Effector CD4-positive, alpha-beta T cell (primary cell): ENCODE measurements around the gene CCDC157.
A peak's percentile ranks its signal among the peaks of the same experiment; 100 is the strongest.
"Not testable (repeated sequence)": the region's sequence is repeated elsewhere in the genome, so short reads cannot be mapped to it uniquely, and the experiment has no call there.

ENCODE experiments used
- DNase-seq: peaks from one replicate; pipeline ENCODE4 v3.0.0-alpha.2; 2020

CCDC157 gene

GRCh38 chr22:30326255-30326705 is 30.5 kb upstream of the CCDC157 start:
- DNase-seq, result no peak

- peak; percentile 93 for DNase-seq
Observed at GRCh38 chr22:30326706-30327362, 30.0 kb upstream of the CCDC157 start, which contains the start of gene TBC1D10A. TSS of gene TBC1D10A (minus strand) at chr22:30326941. CDS start at chr22:30326881, 60 bp downstream.

- DNase-seq, result no peak
Observed at GRCh38 chr22:30327864-30328345, 28.9 kb upstream of the CCDC157 start.

- DNase-seq, result no peak
Observed at GRCh38 chr22:30328466-30329049, 28.2 kb upstream of the CCDC157 start.

- no peak for DNase-seq
Observed at GRCh38 chr22:30332551-30332950, 24.3 kb upstream of the CCDC157 start.

GRCh38 chr22:30332994-30333706 is 23.7 kb upstream of the CCDC157 start:
- DNase-seq, result no peak

GRCh38 chr22:30333707-30334087 is 23.1 kb upstream of the CCDC157 start:
- DNase-seq, result no peak

GRCh38 chr22:30334646-30335045 is 22.2 kb upstream of the CCDC157 start:
- DNase-seq, result no peak

GRCh38 chr22:30335236-30335635 is 21.6 kb upstream of the CCDC157 start:
- no peak for DNase-seq

- DNase-seq, result no peak
Observed at GRCh38 chr22:30336752-30337460, 19.9 kb upstream of the CCDC157 start.

- DNase-seq, result no peak
Observed at GRCh38 chr22:30337461-30337778, 19.4 kb upstream of the CCDC157 start.

- DNase-seq, result not testable (repeated sequence)
Observed at GRCh38 chr22:30338341-30338740, 18.5 kb upstream of the CCDC157 start.

- DNase-seq, result no peak
Observed at GRCh38 chr22:30338802-30339201, 18.0 kb upstream of the CCDC157 start.

GRCh38 chr22:30340911-30341685 is 15.7 kb upstream of the CCDC157 start:
- DNase-seq, result no peak

GRCh38 chr22:30344447-30345200 is 12.2 kb upstream of the CCDC157 start:
- DNase-seq, result no peak

- DNase-seq, result no peak
Observed at GRCh38 chr22:30347255-30347892, 9.4 kb upstream of the CCDC157 start.

- DNase-seq, result no peak
Observed at GRCh38 chr22:30348404-30348803, 8.4 kb upstream of the CCDC157 start.

GRCh38 chr22:30348809-30349208 is 8.0 kb upstream of the CCDC157 start:
- no peak for DNase-seq

- no peak for DNase-seq
Observed at GRCh38 chr22:30351226-30351625, 5.6 kb upstream of the CCDC157 start.

GRCh38 chr22:30354644-30355043 is 2.2 kb upstream of the CCDC157 start:
- DNase-seq, result no peak

GRCh38 chr22:30357236-30357570 is 396 bp downstream of the CCDC157 start:
- peak; percentile 22 for DNase-seq
